ENCODE results near the gene GRIN1.

DNA sequence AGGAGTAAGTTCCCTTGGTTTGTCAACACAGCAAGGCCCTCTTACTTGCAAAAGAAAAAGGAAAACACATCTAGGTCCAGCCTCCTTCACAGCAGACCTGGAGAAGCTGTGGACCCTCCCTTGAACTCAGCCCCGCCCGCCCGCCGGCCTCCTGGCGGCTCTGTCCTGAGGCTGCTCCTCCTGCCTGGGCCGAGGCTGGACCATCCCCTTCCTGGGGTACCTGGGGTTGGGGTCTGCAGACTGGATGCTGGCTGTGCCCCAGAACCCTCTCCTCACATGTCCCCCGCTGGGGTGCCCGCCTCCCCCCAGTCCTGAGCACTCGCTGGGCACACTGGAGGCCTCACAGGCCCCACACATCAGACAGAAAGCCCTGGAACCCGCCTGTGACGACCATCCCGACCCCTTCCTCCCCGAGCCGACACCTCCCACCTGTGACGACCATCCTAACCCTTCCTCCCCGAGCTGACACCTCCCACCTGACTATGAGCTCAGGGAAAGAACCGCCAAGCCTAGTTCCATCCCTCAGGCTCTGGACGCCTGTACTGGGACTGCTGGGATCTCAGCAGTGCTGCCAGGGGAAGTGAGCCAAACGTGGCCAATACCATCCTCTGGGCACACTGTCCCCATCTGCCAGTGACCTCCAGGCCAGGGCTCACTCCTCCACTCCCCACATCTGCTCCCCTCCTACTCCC lies 40.1 kb downstream of the GRIN1 start:
- no peak for TF ChIP-seq GATA2 (IDR thresholded peaks at IDR 0.05; ENCODE audit: low read depth, low read length)
- TF ChIP-seq GATA3 (IDR thresholded peaks at IDR 0.05; ENCODE audit: low read depth, low read length): no peak

All from SH-SY5Y (cell line).